SU-DHL-6 (cell line): ENCODE measurements around the gene WSCD2.

Source experiments
- H2AFZ ChIP-seq: fragments of 200-600 bp; sonication (generic); 2 replicates; pipeline ENCODE4 v1.6.1; 2014; ENCODE audit warnings: low read depth, mild to moderate bottlenecking, moderate library complexity, mixed read lengths, antibody characterized with exemption, low read length; ENCODE audit not compliant: severe bottlenecking
- H3F3A ChIP-seq: fragments of 200-600 bp; shearing (Covaris generic); 2 replicates; pipeline ENCODE4 v1.6.0; 2016; ENCODE audit warnings: antibody characterized with exemption, mild to moderate bottlenecking; ENCODE audit not compliant: insufficient read depth
- H3K27ac ChIP-seq: fragments of 200-600 bp; sonication (generic); 2 replicates; pipeline ENCODE4 v1.5.1; 2016; ENCODE audit warnings: low read depth, mild to moderate bottlenecking, low read length, moderate library complexity, mixed read lengths
- H3K27me3 ChIP-seq: fragments of 200-600 bp; sonication (generic), shearing (Covaris generic); 2 replicates; pipeline ENCODE4 v1.6.0; 2014; ENCODE audit warnings: mild to moderate bottlenecking, low read length
- H3K36me3 ChIP-seq: fragments of 200-600 bp; sonication (generic); 2 replicates; pipeline ENCODE4 v1.6.1; 2014; ENCODE audit warnings: mild to moderate bottlenecking, low read length, mixed read lengths
- H3K4me2 ChIP-seq: fragments of 300-600, 200-600 bp; shearing (Covaris generic), sonication (generic); 2 replicates; pipeline ENCODE4 v1.6.0; 2014; ENCODE audit warnings: low read length, low read depth, mild to moderate bottlenecking; ENCODE audit not compliant: poor library complexity, severe bottlenecking
- H3K4me3 ChIP-seq: fragments of 200-600 bp; sonication (generic); 2 replicates; pipeline ENCODE4 v1.5.1; 2014; ENCODE audit warnings: antibody characterized with exemption, low read length, mild to moderate bottlenecking, mixed read lengths; ENCODE audit not compliant: insufficient read depth, poor library complexity, severe bottlenecking
- H3K79me2 ChIP-seq: fragments of 200-600 bp; sonication (generic); 2 replicates; pipeline ENCODE4 v1.6.1; 2014; ENCODE audit warnings: mild to moderate bottlenecking, low read length, moderate library complexity; ENCODE audit not compliant: insufficient read depth
- H3K9ac ChIP-seq: fragments of 200-600 bp; sonication (generic); 2 replicates; pipeline ENCODE4 v1.7.0; 2014; ENCODE audit warnings: mild to moderate bottlenecking, low read length
- H3K9me2 ChIP-seq: fragments of 200-600 bp; sonication (generic); replicated peaks from 2 replicates; pipeline ENCODE4 v1.6.1; 2014; ENCODE audit warnings: low read length; ENCODE audit not compliant: insufficient read depth
- H3K9me3 ChIP-seq: fragments of 200-600 bp; sonication (generic); 2 replicates; pipeline ENCODE4 v1.6.1; 2014; ENCODE audit warnings: low read length, mixed read lengths; ENCODE audit not compliant: insufficient read depth
- H4K20me1 ChIP-seq: fragments of 200-600 bp; sonication (generic); 2 replicates; pipeline ENCODE4 v1.6.1; 2014; ENCODE audit warnings: low read depth, mild to moderate bottlenecking, antibody characterized with exemption, low read length, moderate library complexity, mixed read lengths
- EZH2phosphoT487 ChIP-seq: fragments of 200-600 bp; sonication (generic), shearing (Covaris generic); conservative IDR thresholded peaks from 2 replicates; pipeline ENCODE4 v1.6.1; 2018; ENCODE audit warnings: mild to moderate bottlenecking, antibody characterized with exemption, low read length, moderate library complexity, mixed read lengths
- TF ChIP-seq, protein P1 (sequence below): fragments of 200-600 bp; sonication (generic); IDR thresholded peaks from one replicate; pipeline ENCODE4 v1.5.1; 2017; ENCODE audit warnings: antibody characterized with exemption, mild to moderate bottlenecking, low read length, moderate library complexity; ENCODE audit not compliant: insufficient read depth, poor library complexity, severe bottlenecking

WSCD2 gene

DNA sequence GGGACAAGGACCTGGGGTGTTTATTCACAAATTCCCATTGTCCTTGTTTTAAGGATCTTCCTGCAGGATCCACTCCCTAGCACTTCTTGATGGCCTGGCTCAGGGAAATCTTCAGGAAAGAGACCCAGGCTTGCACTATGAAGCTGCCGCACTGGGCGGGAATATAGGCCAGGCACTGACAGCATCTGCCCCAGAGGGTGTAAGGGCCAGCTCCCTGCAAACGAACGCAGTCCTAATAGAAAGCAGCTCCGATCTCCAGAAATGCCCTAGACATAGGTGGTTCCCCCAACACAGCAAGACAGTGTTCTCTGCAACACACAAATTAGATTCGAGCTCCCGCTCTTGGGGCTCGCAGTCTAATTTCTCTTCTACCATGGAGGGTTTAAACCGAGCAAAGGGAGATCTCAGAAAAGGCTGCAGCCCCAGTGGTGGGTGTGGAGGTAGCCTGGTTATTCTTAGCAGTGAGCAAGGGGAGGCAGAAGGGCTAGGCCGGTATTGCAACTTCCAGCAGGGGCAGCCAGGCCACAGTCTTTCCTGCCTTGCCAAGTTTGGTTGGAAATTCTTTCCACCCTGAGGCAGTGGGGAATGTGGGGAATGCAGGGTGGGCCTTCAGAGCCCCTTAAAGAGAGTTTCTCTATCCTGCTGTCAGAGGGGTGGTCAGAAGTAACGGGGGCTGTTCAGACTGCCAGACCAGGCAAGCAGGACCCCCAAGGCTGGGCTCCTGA, 16.1 kb upstream of the WSCD2 start:
- Histone ChIP-seq H3K4me3 (no peak overlapping the region), H3K79me2 (no peaks in the 10 kb centered on the region), H3F3A (no peaks in the 10 kb centered on the region), H3K9ac (no peak overlapping the region), H3K4me2 (no peak overlapping the region), H3K27ac (no peak overlapping the region), H2AFZ (no peak overlapping the region), H3K27me3 (0 out of 2 replicates have a peak, but pooled peaks cover 4% of the 10 kb centered on the region), H4K20me1 (no peaks in the 10 kb centered on the region), H3K9me2 (no peaks in the 10 kb centered on the region), H3K36me3 (no peaks in the 10 kb centered on the region), H3K9me3 (no peaks in the 10 kb centered on the region)
- no peak for TF ChIP-seq EZH2phosphoT487
- TF ChIP-seq, protein P1, sequence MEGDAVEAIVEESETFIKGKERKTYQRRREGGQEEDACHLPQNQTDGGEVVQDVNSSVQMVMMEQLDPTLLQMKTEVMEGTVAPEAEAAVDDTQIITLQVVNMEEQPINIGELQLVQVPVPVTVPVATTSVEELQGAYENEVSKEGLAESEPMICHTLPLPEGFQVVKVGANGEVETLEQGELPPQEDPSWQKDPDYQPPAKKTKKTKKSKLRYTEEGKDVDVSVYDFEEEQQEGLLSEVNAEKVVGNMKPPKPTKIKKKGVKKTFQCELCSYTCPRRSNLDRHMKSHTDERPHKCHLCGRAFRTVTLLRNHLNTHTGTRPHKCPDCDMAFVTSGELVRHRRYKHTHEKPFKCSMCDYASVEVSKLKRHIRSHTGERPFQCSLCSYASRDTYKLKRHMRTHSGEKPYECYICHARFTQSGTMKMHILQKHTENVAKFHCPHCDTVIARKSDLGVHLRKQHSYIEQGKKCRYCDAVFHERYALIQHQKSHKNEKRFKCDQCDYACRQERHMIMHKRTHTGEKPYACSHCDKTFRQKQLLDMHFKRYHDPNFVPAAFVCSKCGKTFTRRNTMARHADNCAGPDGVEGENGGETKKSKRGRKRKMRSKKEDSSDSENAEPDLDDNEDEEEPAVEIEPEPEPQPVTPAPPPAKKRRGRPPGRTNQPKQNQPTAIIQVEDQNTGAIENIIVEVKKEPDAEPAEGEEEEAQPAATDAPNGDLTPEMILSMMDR, result no peak

DNA sequence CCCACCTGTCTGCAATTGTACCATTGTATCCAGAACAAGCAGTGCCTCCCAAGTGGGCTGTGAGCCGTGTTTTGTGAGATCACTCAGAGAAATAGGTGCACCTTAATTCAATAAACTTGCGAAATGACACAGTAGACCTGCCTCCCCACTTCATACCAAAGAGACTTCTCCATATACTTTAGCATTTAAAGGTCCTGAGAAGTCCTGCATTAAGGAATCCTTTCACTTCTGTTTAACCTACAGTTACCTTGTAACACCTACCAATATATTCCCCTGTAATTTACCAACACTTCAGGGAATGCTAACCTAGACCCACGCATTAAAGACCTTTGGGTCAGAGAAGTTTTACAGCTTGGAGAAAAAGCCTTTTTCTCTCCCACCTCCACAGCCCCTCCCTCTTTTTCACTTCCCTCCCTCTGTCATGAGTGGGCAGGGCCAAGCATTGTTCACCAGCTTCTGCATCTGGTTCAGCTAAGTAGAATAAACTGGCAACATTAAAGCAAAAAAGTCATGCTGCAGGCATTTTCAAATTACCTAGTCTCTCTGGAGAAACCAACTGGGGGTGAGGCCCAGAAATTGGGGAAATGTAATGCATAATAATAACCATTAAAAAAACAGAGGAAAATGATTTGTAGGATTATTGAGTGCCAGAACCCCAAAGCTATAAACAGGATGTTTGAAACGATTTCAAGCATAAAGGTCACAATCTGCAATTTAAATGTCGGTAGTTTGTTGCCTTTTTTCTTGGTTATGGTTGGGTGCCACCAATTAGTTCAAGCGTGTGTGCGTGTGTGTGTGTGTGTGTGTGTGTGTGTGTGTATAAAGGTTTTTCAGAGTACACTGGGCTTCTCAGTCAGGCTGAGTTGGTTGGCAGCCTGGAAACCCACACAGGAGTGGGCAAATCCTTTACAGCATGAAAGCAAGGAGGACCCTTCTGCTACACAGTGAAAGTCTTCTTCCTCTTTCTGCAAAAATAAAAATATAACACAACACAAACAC, 13.7 kb upstream of the WSCD2 start:
- no peak overlapping the region for H2AFZ ChIP-seq
- no peaks in the 10 kb centered on the region for H3K9me3 ChIP-seq
- H3F3A ChIP-seq, result no peaks in the 10 kb centered on the region
- no peak overlapping the region for H3K4me2 ChIP-seq
- H3K9ac ChIP-seq, result no peak overlapping the region
- H3K36me3 ChIP-seq, result no peaks in the 10 kb centered on the region
- H3K27me3 ChIP-seq, result 0 out of 2 replicates have a peak, but pooled peaks cover 4% of the 10 kb centered on the region
- TF ChIP-seq, protein P1, result no peak
- H3K27ac ChIP-seq, result no peak overlapping the region
- no peak overlapping the region for H3K4me3 ChIP-seq
- H3K79me2 ChIP-seq, result no peaks in the 10 kb centered on the region
- no peaks in the 10 kb centered on the region for H3K9me2 ChIP-seq
- no peaks in the 10 kb centered on the region for H4K20me1 ChIP-seq

DNA sequence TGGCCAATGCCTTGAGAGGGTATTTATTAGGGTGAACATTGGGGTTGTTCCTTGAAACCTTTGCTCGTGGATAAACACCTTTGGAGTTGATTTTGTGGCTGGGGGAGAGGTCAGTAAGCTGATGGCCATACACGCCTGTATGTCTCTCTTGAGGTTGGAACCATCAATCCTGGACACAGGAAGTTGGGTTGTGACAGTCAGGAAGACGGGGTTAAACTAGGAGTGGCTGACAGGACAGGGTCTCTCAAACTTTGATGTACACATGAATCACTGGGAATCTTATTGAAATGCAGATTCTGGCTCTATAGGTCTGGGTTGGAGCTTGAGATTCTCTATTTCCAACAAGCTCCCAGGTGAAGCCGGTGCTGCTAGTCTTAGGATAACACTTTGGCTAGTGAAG, 12.8 kb upstream of the WSCD2 start:
- no peak overlapping the region for H3K4me3 ChIP-seq
- H3K4me2 ChIP-seq, result no peak overlapping the region
- no peaks in the 10 kb centered on the region for H4K20me1 ChIP-seq
- H3K79me2 ChIP-seq, result no peaks in the 10 kb centered on the region
- H3K27me3 ChIP-seq, result 0 out of 2 replicates have a peak, but pooled peaks cover 4% of the 10 kb centered on the region
- TF ChIP-seq, protein P1, result no peak
- TF ChIP-seq EZH2phosphoT487, result no peak
- no peaks in the 10 kb centered on the region for H3K9me2 ChIP-seq
- no peaks in the 10 kb centered on the region for H3K36me3 ChIP-seq
- H3K9ac ChIP-seq, result no peak overlapping the region
- H3K9me3 ChIP-seq, result no peaks in the 10 kb centered on the region
- no peak overlapping the region for H2AFZ ChIP-seq
- no peaks in the 10 kb centered on the region for H3F3A ChIP-seq
- no peak overlapping the region for H3K27ac ChIP-seq
